Stomach smooth muscle (tissue), 2 donors: ENCODE measurements around the gene RAB3GAP2.
"Not testable (repeated sequence)": the region's sequence is repeated elsewhere in the genome, so short reads cannot be mapped to it uniquely, and the experiment has no call there.

Source experiments
- H3K27ac ChIP-seq: one replicate; pipeline ENCODE4 v1.7.0; 2013; ENCODE audit warnings: mild to moderate bottlenecking, low read length, inconsistent platforms
- H3K27me3 ChIP-seq, 2 donors: one replicate each; pipeline ENCODE4 v1.7.0; 2013; ENCODE audit warnings: low read length in 2 of 2; ENCODE audit not compliant: insufficient read depth in 2 of 2, control insufficient read depth in 1 of 2
- H3K36me3 ChIP-seq, 2 donors: one replicate each; pipeline ENCODE4 v1.7.0; 2013; ENCODE audit warnings: low read length in 2 of 2; ENCODE audit not compliant: control insufficient read depth in 2 of 2, insufficient read depth in 2 of 2
- H3K4me1 ChIP-seq: one replicate; pipeline ENCODE4 v1.7.0; 2013; ENCODE audit warnings: low read length; ENCODE audit not compliant: control insufficient read depth, insufficient read depth
- H3K4me3 ChIP-seq, 2 donors: one replicate each; pipeline ENCODE4 v1.7.0; 2013; ENCODE audit warnings: low read length in 2 of 2
- H3K9ac ChIP-seq, 2 donors: one replicate each; pipeline ENCODE4 v1.7.0; 2013; ENCODE audit warnings: low read length in 2 of 2, mild to moderate bottlenecking in 1 of 2
- H3K9me3 ChIP-seq, 2 donors: one replicate each; pipeline ENCODE4 v1.7.0; 2013; ENCODE audit warnings: low read length in 2 of 2; ENCODE audit not compliant: control insufficient read depth in 2 of 2
- donor health status: healthy.
- donor health status: Pancreatic carcinoma.

Gene RAB3GAP2

DNA sequence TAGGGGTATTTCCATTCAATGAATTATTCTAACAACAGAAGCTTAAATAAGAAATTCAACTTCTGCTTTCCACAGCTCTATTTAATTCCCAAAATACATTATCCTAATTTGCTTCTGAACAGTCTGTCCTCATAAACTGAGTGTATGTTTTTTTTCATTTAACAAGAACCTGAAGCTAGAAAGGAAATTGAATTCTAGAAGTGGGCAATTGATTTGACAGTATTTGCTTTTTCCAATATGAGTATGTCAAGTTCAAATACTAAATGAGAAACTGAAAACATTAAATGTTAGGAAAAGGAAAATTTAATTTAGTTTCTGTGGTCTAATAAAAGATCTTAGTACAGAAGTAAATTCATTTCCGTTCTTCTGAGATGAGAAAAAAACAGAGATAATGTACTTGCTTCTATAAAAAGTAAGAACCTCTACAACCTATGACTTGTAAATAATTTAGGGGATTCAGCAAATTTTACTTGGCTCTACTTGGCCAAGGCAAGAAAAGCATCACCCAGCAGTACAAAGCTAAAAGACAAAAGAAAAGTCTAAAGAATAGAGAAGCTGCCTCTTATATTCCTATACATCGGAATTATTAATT lies 31.1 kb downstream of the RAB3GAP2 start:
- no peak overlapping the region for H3K27ac ChIP-seq
- no peaks in the 10 kb centered on the region for H3K36me3 ChIP-seq
- no peaks in the 10 kb centered on the region for H3K4me1 ChIP-seq
- no peaks in the 10 kb centered on the region for H3K9me3 ChIP-seq
- H3K9ac ChIP-seq = no peak overlapping the region
- H3K27me3 ChIP-seq = no peaks in the 10 kb centered on the region
- no peak overlapping the region for H3K4me3 ChIP-seq

DNA sequence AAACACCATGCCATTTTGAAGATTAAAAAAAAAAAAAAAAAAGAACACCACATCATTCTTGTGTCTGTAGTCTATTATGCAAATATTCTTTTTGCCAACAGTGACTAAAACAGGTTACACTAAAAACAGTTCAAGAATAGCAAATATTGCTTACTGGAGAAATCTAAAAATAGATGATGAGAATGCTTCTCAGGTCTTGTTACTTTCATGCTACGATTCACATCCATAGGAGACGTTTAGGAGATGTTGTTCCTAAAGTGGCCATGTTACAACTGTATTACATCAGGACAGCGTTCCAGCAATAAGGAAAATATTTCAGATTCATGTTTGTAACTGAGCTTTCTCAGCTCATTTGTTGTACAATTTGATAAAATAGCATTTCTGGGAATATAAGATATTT lies 32.3 kb downstream of the RAB3GAP2 start:
- Histone ChIP-seq H3K27me3 (no peaks in the 10 kb centered on the region), H3K4me3 (no peak overlapping the region), H3K36me3 (no peaks in the 10 kb centered on the region), H3K4me1 (no peaks in the 10 kb centered on the region), H3K9ac (no peak overlapping the region), H3K27ac (no peak overlapping the region), H3K9me3 (no peaks in the 10 kb centered on the region)

DNA sequence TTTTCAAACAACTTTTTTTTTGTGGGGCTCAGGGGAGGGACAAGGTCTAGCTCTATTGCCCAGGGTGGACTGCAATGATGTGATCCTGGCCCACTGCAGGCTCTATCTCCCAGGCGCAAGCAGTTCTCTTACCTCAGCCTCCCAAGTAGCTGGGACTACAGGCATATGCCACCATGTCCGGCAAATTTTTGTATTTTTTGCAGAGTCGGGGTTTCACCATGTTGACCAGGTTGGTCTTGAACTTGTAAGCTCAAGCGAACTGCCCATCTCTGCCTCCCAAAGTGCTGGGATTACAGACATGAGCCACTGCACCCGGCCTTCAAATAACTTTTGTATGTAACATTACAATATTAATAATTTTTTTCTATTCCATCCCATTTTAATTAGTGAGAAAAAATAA lies 33.0 kb downstream of the RAB3GAP2 start:
- Histone ChIP-seq H3K4me3 (no peak overlapping the region), H3K4me1 (no peaks in the 10 kb centered on the region), H3K27ac (no peak overlapping the region), H3K9ac (no peak overlapping the region), H3K27me3 (no peaks in the 10 kb centered on the region), H3K9me3 (no peaks in the 10 kb centered on the region), H3K36me3 (no peaks in the 10 kb centered on the region)

DNA sequence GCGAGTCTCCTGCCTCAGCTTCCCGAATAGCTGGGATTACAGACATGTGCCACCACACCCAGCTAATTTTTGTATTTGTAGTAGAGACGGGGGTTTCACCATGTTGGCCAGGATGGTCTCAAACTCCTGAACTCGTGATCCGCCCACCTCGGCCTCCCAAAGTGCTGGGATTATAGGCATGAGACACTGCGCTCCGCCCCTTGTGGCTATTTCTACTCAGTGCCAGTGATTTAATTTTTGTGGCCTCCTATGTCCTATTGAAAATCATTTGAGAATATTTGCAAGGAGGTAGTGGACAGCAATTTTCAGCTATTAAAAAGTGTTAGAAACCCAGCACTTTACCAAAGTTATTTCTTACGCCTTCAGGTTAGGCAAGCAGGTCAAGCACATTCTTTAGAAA lies 36.0 kb downstream of the RAB3GAP2 start:
- H3K4me1 ChIP-seq, H3K36me3 ChIP-seq, H3K27ac ChIP-seq, H3K27me3 ChIP-seq, H3K4me3 ChIP-seq, H3K9me3 ChIP-seq, H3K9ac ChIP-seq: not testable (repeated sequence)

DNA sequence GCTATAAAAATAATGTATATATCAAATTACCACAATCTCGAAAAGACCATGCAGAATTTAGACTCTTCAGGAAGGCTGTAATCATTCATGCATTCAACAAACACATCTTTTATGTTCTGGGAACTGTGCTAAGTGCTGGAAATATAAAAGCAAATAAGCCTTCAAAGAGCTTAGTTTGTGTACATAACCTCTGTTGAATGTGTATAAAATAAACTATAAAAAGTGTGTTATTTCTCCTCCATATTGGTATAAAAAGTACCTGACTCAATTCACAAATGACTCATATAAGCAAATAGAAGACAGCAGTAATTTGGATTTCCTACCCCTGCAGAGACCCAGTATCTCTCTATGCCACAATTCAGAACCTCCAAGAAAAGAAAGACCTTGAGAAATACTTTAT lies 36.8 kb downstream of the RAB3GAP2 start:
- H3K9ac ChIP-seq = no peak overlapping the region
- no peaks in the 10 kb centered on the region for H3K4me1 ChIP-seq
- no peaks in the 10 kb centered on the region for H3K9me3 ChIP-seq
- no peaks in the 10 kb centered on the region for H3K36me3 ChIP-seq
- H3K4me3 ChIP-seq = no peak overlapping the region
- H3K27ac ChIP-seq = no peak overlapping the region
- no peaks in the 10 kb centered on the region for H3K27me3 ChIP-seq

DNA sequence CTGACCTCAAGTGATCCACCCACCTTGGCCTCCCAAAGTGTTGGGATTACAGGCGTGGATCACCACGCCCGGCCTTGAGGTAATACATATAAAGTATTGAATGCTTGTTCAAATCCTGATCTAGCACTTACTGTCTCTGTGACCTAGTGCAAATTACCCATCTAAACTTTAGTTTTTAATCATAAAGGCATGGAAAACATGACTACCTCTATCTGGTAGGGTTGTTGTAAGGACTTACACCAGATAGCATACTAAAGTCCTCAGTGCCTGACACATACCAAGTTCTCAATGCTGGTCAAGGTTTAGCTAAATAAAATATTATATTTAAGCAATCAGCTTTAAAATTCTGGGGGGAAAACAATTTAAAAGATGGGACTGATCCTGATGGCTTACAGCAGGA lies 38.3 kb downstream of the RAB3GAP2 start:
- Histone ChIP-seq H3K9ac (no peak overlapping the region), H3K36me3 (no peaks in the 10 kb centered on the region), H3K9me3 (no peaks in the 10 kb centered on the region), H3K4me1 (no peaks in the 10 kb centered on the region), H3K27me3 (no peaks in the 10 kb centered on the region), H3K27ac (no peak overlapping the region), H3K4me3 (no peak overlapping the region)

DNA sequence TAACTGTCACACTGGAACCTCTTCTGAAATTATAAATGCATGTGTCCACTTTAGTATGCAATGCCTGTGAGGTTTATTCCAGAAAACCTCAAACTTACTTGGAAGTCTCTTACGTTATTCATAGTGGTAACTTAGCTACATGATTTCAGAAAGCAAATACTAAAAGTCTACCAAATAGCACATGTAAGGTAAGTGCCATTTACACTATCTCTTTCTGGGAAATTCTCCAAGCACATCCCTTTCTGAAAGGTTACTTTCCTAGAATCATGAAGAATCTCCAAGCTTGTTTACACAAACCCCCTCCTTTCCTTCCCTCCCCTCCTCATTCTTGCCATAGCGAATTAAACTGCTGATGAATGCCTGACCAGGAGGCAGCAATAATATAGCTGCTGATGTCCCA lies 42.5 kb downstream of the RAB3GAP2 start:
- Histone ChIP-seq H3K4me3 (no peak overlapping the region), H3K9me3 (no peaks in the 10 kb centered on the region), H3K27ac (no peak overlapping the region), H3K4me1 (no peaks in the 10 kb centered on the region), H3K9ac (no peak overlapping the region), H3K36me3 (no peaks in the 10 kb centered on the region), H3K27me3 (no peaks in the 10 kb centered on the region)

DNA sequence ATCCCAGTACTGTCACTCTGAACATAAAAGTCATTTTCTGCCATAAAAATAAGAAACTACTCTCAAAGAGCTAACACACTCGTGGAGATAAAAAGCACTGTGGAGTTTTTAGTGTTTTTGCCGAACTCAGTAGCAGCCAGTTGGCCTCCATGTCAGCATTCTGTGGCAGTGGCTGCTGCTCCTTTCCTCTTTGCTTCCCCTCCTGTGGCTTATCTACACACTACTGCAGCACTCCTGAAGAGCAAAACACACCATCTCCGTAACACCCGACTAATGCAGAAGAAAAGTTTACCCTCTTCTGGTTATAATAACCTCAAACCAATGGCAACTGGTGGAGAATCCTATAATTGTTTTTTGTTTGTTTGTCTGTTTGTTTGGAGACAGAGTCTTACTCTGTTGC lies 44.9 kb downstream of the RAB3GAP2 start:
- no peak overlapping the region for H3K4me3 ChIP-seq
- H3K27me3 ChIP-seq = no peaks in the 10 kb centered on the region
- no peak overlapping the region for H3K27ac ChIP-seq
- no peaks in the 10 kb centered on the region for H3K9me3 ChIP-seq
- H3K9ac ChIP-seq = no peak overlapping the region
- H3K4me1 ChIP-seq = no peaks in the 10 kb centered on the region
- H3K36me3 ChIP-seq = no peaks in the 10 kb centered on the region

DNA sequence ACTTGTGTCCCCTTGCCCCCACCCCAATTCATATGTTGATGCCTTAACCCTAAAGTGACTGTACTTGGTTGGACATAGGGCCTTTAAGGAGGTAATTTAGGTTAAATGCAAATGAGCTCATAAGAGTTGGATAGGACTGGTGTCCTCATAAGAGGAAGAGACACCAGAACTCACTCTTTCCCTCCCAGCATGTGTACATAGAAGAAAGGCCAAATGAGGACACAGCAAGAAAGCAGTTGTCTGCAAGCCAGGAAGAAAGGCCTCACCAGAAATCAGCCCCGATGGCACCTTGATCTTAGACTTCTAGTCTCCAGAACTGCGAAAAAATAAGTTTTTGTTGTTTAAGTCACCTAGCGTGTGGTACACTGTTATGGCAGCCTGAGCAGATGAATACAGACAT lies 45.5 kb downstream of the RAB3GAP2 start:
- no peaks in the 10 kb centered on the region for H3K36me3 ChIP-seq
- no peak overlapping the region for H3K9ac ChIP-seq
- H3K27me3 ChIP-seq = no peaks in the 10 kb centered on the region
- no peaks in the 10 kb centered on the region for H3K4me1 ChIP-seq
- no peak overlapping the region for H3K4me3 ChIP-seq
- H3K27ac ChIP-seq = no peak overlapping the region
- H3K9me3 ChIP-seq = no peaks in the 10 kb centered on the region

DNA sequence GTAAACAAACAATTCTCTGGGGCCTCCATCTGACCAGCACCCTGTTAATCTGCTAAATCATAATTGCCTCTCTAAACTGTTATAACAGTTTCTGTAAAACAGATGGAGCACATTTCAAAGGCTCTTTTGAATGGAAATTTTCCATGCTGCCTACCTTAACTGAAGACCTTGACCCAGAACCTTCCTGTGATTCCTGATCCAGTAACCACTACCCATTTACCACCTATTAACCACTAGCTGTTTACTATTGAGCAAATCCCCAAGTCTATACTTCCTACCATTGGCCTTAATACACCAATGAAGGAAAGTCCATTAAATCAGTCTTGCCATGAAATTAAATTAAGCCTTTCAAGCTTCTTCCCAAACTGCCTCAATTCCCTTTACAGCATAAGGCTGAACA lies 46.3 kb downstream of the RAB3GAP2 start:
- no peaks in the 10 kb centered on the region for H3K4me1 ChIP-seq
- no peaks in the 10 kb centered on the region for H3K9me3 ChIP-seq
- H3K27me3 ChIP-seq = no peaks in the 10 kb centered on the region
- H3K9ac ChIP-seq = no peak overlapping the region
- H3K27ac ChIP-seq = no peak overlapping the region
- H3K36me3 ChIP-seq = no peaks in the 10 kb centered on the region
- no peak overlapping the region for H3K4me3 ChIP-seq

DNA sequence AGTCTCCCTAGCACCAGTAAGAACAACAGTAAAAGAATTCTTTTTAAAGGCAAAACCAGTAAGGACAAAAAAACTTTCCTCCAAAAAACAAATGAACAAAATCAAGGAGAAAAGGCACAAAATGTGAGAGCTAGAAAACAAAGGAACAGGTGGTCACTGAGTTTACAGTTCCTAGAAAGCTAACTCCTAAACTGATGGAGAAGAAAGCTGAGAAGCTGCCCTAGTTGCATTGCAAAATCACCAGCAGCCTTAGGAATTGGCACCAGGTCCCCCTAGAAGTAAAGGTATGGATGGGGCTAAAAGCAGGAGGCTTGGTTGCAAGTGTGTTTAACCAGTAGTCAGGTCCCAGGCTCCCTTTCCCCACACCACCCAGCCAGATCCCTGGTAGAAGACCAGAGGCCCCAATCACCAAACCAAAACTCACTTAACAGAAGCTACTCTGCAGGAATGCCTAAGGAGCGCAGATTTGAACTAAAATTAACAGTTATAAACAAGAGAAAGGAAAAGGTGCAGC lies 47.6 kb downstream of the RAB3GAP2 start:
- Histone ChIP-seq H3K4me3 (no peak overlapping the region), H3K27ac (peak overlapping the region; percentile 31), H3K9me3 (no peaks in the 10 kb centered on the region), H3K9ac (no peak overlapping the region), H3K4me1 (no peaks in the 10 kb centered on the region), H3K27me3 (no peaks in the 10 kb centered on the region), H3K36me3 (no peaks in the 10 kb centered on the region)
